Hepatocyte (in vitro differentiated cells): Measurements from ENCODE around the gene NEDD8. TPM values are rescaled to one million over a fixed set of nuclear protein-coding genes. Genes with fewer than 3 reads are reported as not detected.
A peak's percentile ranks its signal among the peaks of the same experiment; 100 is the strongest.

Experiments
- DNase-seq: peaks from one replicate; pipeline ENCODE4 v3.0.0-alpha.2; 2016; ENCODE audit warnings: low spot score
- H2AFZ ChIP-seq: fragments of 200-600 bp; sonication (generic); 2 replicates; pipeline ENCODE4 v1.6.0; 2016; ENCODE audit warnings: antibody characterized with exemption, mild to moderate bottlenecking
- H3K27ac ChIP-seq: fragments of 200-600 bp; sonication (generic); 2 replicates; pipeline ENCODE4 v1.5.1; 2016; ENCODE audit warnings: mild to moderate bottlenecking
- H3K27me3 ChIP-seq: fragments of 200-600 bp; sonication (generic); 2 replicates; pipeline ENCODE4 v1.6.1; 2016
- H3K36me3 ChIP-seq: fragments of 200-600 bp; sonication (generic); replicated peaks from 2 replicates; pipeline ENCODE4 v1.5.1; 2016; ENCODE audit warnings: low read depth; ENCODE audit not compliant: insufficient read depth
- H3K4me1 ChIP-seq: fragments of 200-600 bp; sonication (generic); 2 replicates; pipeline ENCODE4 v1.5.1; 2016; ENCODE audit warnings: mild to moderate bottlenecking, moderate library complexity; ENCODE audit not compliant: insufficient read depth
- H3K4me2 ChIP-seq: fragments of 200-600 bp; sonication (generic); 2 replicates; pipeline ENCODE4 v1.6.0; 2016
- H3K4me3 ChIP-seq: fragments of 200-600 bp; sonication (generic); 2 replicates; pipeline ENCODE4 v1.5.1; 2016; ENCODE audit warnings: mild to moderate bottlenecking
- H3K79me2 ChIP-seq: fragments of 200-600 bp; sonication (generic); 2 replicates; pipeline ENCODE4 v1.6.0; 2017; ENCODE audit warnings: mild to moderate bottlenecking
- H3K9me2 ChIP-seq: fragments of 200-600 bp; sonication (generic); replicated peaks from 2 replicates; pipeline ENCODE4 v1.6.0; 2017; ENCODE audit warnings: mild to moderate bottlenecking; ENCODE audit not compliant: insufficient read depth
- H3K9me3 ChIP-seq: fragments of 200-600 bp; sonication (generic); 2 replicates; pipeline ENCODE4 v1.5.1; 2016; ENCODE audit warnings: low read depth, mild to moderate bottlenecking
- H4K20me1 ChIP-seq: fragments of 200-600 bp; sonication (generic); 2 replicates; pipeline ENCODE4 v1.6.0; 2016; ENCODE audit warnings: mild to moderate bottlenecking; ENCODE audit not compliant: insufficient read depth, poor library complexity, severe bottlenecking
- EZH2 ChIP-seq: fragments of 200-600 bp; sonication (generic); IDR thresholded peaks from 2 replicates; pipeline ENCODE4 v1.6.1; 2016; ENCODE audit warnings: antibody characterized with exemption, mild to moderate bottlenecking, borderline replicate concordance
- EZH2phosphoT487 ChIP-seq: fragments of 200-600 bp; sonication (generic); IDR thresholded peaks from one replicate; pipeline ENCODE4 v1.6.1; 2018; ENCODE audit warnings: antibody characterized with exemption, mild to moderate bottlenecking, low read depth, moderate library complexity; ENCODE audit not compliant: unreplicated experiment, severe bottlenecking
- WGBS: methylation state at CpG from one replicate; pipeline ENCODE4 v1.1.6; 2016; ENCODE audit warnings: low lambda C conversion rate; ENCODE audit errors: missing lambda C conversion rate; 5-methylcytosine and 5-hydroxymethylcytosine counted together
- polyA plus RNA-seq: library from polyadenylated mRNA; unstranded; fragments of >200 nt; fragmentation: Nextera tagmentation; extraction: Ambion mirVana; gene quantifications from 2 replicates; pipeline ENCODE4 v1.2.1, GENCODE V29; 2016
- total RNA-seq: library from RNA; depleted of rRNA; stranded (reverse); fragments of >200 nt; gene quantifications from 2 replicates; pipeline ENCODE4 v1.2.3, GENCODE V29; 2014
- TF ChIP-seq, protein P1 (sequence below): fragments of 200-600 bp; sonication (generic); IDR thresholded peaks from 2 replicates; pipeline ENCODE4 v1.5.1; 2016; ENCODE audit warnings: antibody characterized with exemption, mild to moderate bottlenecking; ENCODE audit not compliant: poor library complexity

The NEDD8 gene
- total and polyA plus RNA-seq, 2 experiments from 2014 or later = 162 to 326 TPM

- Histone ChIP-seq H4K20me1 (no peaks in the 10 kb centered on the region), H3K27me3 (no peaks in the 10 kb centered on the region), H3K9me3 (no peaks in the 10 kb centered on the region), H3K4me1 (peaks cover 13% of the 10 kb centered on the region), H2AFZ (peak overlapping the region; percentile 24), H3K4me2 (peak overlapping the region; percentile 71), H3K27ac (peak overlapping the region; percentile 99), H3K79me2 (peaks cover 20% of the 10 kb centered on the region), H3K4me3 (no peak overlapping the region), H3K9me2 (no peaks in the 10 kb centered on the region), H3K36me3 (no peaks in the 10 kb centered on the region)
- 90% methylated on average over 7 of the region's 7 CpGs for WGBS
- TF ChIP-seq, protein P1, sequence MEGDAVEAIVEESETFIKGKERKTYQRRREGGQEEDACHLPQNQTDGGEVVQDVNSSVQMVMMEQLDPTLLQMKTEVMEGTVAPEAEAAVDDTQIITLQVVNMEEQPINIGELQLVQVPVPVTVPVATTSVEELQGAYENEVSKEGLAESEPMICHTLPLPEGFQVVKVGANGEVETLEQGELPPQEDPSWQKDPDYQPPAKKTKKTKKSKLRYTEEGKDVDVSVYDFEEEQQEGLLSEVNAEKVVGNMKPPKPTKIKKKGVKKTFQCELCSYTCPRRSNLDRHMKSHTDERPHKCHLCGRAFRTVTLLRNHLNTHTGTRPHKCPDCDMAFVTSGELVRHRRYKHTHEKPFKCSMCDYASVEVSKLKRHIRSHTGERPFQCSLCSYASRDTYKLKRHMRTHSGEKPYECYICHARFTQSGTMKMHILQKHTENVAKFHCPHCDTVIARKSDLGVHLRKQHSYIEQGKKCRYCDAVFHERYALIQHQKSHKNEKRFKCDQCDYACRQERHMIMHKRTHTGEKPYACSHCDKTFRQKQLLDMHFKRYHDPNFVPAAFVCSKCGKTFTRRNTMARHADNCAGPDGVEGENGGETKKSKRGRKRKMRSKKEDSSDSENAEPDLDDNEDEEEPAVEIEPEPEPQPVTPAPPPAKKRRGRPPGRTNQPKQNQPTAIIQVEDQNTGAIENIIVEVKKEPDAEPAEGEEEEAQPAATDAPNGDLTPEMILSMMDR = no peak
- no peak for TF ChIP-seq EZH2phosphoT487
- no peak for TF ChIP-seq EZH2
- DNase-seq = no peak
These were observed 18.1 kb downstream of the NEDD8 start for GRCh38 chr14:24213866-24214662.

DNA sequence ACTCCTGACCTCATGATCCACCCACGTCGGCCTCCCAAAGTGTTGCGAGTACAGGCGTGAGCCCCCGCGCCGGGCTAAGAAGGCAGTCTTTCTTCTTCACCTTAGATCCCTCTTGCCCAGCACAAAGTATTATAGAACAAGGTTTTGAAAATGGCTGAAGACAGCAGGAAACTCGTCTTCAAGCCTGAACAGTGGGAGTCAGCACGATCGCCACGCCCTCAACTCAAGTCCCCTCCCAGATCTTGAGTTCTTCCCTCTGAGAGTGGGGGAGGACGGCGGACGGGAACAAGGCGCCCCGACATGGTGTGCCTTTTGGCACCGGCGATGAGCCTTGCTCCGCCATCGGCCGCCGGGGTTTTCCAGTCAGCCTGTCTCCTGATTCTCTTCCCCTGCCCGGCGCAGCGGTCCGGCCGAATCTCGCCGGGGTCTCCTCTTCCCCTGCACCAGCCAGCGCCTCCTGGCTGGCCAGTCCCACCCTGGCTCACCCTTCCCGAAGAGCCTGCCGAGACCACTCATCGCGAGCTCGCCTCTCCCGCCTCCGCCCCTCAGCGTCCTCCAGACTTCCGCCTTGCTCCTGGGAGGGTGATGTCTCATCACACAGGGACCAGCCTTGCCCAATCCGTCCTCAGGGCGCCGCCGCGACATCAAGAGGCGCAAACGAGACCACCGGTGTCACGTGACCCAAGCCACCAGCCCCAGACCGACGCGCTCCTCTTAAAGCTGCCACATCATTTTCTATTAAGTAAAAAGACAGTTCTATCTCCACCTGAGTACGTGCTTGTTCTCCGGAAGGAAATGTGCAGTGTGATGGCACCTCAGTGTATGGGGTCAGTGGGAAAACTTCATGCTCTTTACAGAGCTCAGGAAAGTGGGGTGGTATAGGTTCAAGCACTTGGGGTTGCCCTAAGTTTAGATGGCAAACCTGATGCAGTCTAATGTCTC lies 19.0 kb downstream of the NEDD8 start, which contains the start of gene CHMP4A:
Gene CHMP4A (minus strand): TSS at position 565 of the 942 bp plus-strand sequence. CDS start 49 bp downstream, at position 516.
- peaks cover 13% of the 10 kb centered on the region for H3K4me1 ChIP-seq
- H3K4me2 ChIP-seq = peak within 1 kb of the TSS; percentile 84
- no peaks in the 10 kb centered on the region for H3K9me2 ChIP-seq
- DNase-seq = peak; percentile 99
- H4K20me1 ChIP-seq = no peaks in the 10 kb centered on the region
- TF ChIP-seq EZH2 = no peak
- TF ChIP-seq, protein P1 = peak; percentile 29
- H3K27me3 ChIP-seq = no peaks in the 10 kb centered on the region
- H3K79me2 ChIP-seq = peaks cover 16% of the 10 kb centered on the region
- WGBS = 2% methylated on average over 52 of the region's 53 CpGs
- no peaks in the 10 kb centered on the region for H3K9me3 ChIP-seq
- peak within 1 kb of the TSS; percentile 99 for H3K27ac ChIP-seq
- no peaks in the 10 kb centered on the region for H3K36me3 ChIP-seq
- peak within 1 kb of the TSS; percentile 38 for H3K4me3 ChIP-seq
- peak within 1 kb of the TSS; percentile 33 for H2AFZ ChIP-seq

GRCh38 chr14:24211311-24211710 lies 20.9 kb downstream of the NEDD8 start:
- TF ChIP-seq, protein P1 = no peak
- TF ChIP-seq EZH2phosphoT487 = no peak
- TF ChIP-seq EZH2 = no peak
- H3K9me3 ChIP-seq = no peaks in the 10 kb centered on the region
- no peaks in the 10 kb centered on the region for H3K9me2 ChIP-seq
- H3K36me3 ChIP-seq = no peaks in the 10 kb centered on the region
- H3K4me1 ChIP-seq = peaks cover 13% of the 10 kb centered on the region
- no peak overlapping the region for H2AFZ ChIP-seq
- no peak overlapping the region for H3K27ac ChIP-seq
- DNase-seq = no peak
- WGBS = 95% methylated on average over 6 of the region's 6 CpGs
- H3K79me2 ChIP-seq = peaks cover 16% of the 10 kb centered on the region
- no peaks in the 10 kb centered on the region for H4K20me1 ChIP-seq
- no peak overlapping the region for H3K4me2 ChIP-seq
- H3K4me3 ChIP-seq = no peak overlapping the region
- H3K27me3 ChIP-seq = no peaks in the 10 kb centered on the region
